Measurements from ENCODE around the gene C1orf159. TPM values are rescaled to one million over a fixed set of nuclear protein-coding genes. Genes with fewer than 3 reads are reported as not detected.
"Not testable (repeated sequence)": the region's sequence is repeated elsewhere in the genome, so short reads cannot be mapped to it uniquely, and the experiment has no call there.

C1orf159 gene
- total and polyA plus RNA-seq, 9 of the 15 experiments (the other 6 are each of a cell fraction or from before 2014, with no cell fraction given), result 0.28 to 54.9 (median 10.6) TPM

DNA sequence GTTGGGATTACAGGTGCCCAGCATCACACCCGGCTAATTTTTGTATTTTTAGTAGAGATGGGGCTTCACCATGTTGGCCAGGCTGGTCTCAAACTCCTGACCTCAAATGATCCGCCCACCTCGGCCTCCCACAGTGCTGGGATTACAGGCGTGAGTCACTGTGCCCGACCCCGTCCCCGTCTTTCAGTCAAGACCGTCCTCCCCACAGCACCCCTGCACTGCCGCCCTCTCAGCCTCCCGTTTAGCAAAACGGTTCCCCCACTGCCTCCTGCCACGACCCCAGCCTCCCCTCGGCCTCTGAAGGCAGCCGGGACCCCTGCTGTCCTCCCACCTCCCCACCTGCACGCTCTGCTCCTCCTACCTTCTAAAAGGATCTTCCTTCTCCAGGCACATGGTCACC, 26.5 kb upstream of the C1orf159 start:
- H3K4me3 ChIP-seq; in situ Hi-C loops (cut with MboI); POLR2A ChIA-PET; H3K36me3 ChIP-seq (ENCODE audit: control insufficient read depth, insufficient read depth, low read length); H3K9me1 ChIP-seq (ENCODE audit: control insufficient read depth, insufficient read depth, low read length); H3K27ac ChIP-seq (ENCODE audit: extremely low read depth, low read depth, low read length); H3K4me2 ChIP-seq (ENCODE audit: insufficient read depth, low read length); DNase-seq (ENCODE audit: extremely low read depth in 1 of 4, low spot score in 3 of 4); H3K79me2 ChIP-seq (ENCODE audit: control insufficient read depth, insufficient read depth, low read length); FAIRE-seq; H3K9me3 ChIP-seq (replicated peaks; ENCODE audit: control insufficient read depth, insufficient read depth, low read depth, low read length); H4K20me1 ChIP-seq (replicated peaks; ENCODE audit: control insufficient read depth, insufficient read depth, low read length); BruUV-seq (replicated peaks); intact Hi-C loops (cut with micrococcal nuclease); CTCF ChIA-PET (ENCODE audit: low intra/inter-chr PET ratio); TF ChIP-seq TOE1 (CRISPR knock-in tag; IDR thresholded peaks at IDR 0.05; ENCODE audit: borderline replicate concordance, low read depth): not testable (repeated sequence)
- 0 out of 2 replicates have a peak, but pooled peaks have one; percentile 19 for TF ChIP-seq TOE1 (IDR thresholded peaks at IDR 0.05; ENCODE audit: borderline replicate concordance)
- TF ChIP-seq DPF2 (IDR thresholded peaks at IDR 0.05), result peak; percentile 77
- TF ChIP-seq EGR1 (conservative IDR thresholded peaks at IDR 0.05), result peak; percentile 93
- TF ChIP-seq ZBTB7A (IDR thresholded peaks at IDR 0.05; ENCODE audit: borderline replicate concordance, control insufficient read depth, low read depth, low read length), result peak; percentile 56
- peak; percentile 78 for TF ChIP-seq ZNF263 (CRISPR knock-in tag; IDR thresholded peaks at IDR 0.05; ENCODE audit: borderline replicate concordance)
- TF ChIP-seq SMARCE1 (IDR thresholded peaks at IDR 0.05), result peak; percentile 68
- TF ChIP-seq SMARCA4 (IDR thresholded peaks at IDR 0.05), result peak; percentile 38; the same call in 1 of the 2 replicates
- TF ChIP-seq ARID1B (IDR thresholded peaks at IDR 0.05), result peak; percentile 47; the same call in 1 of the 2 replicates
- TF ChIP-seq HDAC1 (IDR thresholded peaks at IDR 0.05), result peak in 1 of 2 experiments; percentile 12; a peak in 1 of 4 replicates
- TF ChIP-seq, protein P1, sequence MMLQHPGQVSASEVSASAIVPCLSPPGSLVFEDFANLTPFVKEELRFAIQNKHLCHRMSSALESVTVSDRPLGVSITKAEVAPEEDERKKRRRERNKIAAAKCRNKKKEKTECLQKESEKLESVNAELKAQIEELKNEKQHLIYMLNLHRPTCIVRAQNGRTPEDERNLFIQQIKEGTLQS (IDR thresholded peaks at IDR 0.05), result peak; percentile 63; the same call in 1 of the 2 replicates
- TF ChIP-seq, protein P1 (CRISPR knock-in tag; conservative IDR thresholded peaks at IDR 0.05), result not testable (repeated sequence)
- 0 out of 2 replicates have a peak, but pooled peaks have one; percentile 18 for TF ChIP-seq FOSL1 (tag; conservative IDR thresholded peaks at IDR 0.05)
- TF ChIP-seq, protein P2, sequence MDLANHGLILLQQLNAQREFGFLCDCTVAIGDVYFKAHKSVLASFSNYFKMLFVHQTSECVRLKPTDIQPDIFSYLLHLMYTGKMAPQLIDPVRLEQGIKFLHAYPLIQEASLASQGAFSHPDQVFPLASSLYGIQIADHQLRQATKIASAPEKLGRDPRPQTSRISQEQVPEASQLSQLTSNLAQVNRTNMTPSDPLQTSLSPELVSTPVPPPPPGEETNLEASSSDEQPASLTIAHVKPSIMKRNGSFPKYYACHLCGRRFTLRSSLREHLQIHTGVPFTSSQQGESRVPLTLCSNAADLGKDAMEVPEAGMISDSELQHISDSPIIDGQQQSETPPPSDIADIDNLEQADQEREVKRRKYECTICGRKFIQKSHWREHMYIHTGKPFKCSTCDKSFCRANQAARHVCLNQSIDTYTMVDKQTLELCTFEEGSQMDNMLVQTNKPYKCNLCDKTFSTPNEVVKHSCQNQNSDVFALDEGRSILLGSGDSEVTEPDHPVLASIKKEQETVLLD (IDR thresholded peaks at IDR 0.05), result 0 out of 2 replicates have a peak, but pooled peaks have one; percentile 17
- peak; percentile 45; the same call in 1 of the 2 replicates for TF ChIP-seq EHMT2 (IDR thresholded peaks at IDR 0.05)
- peaks cover 5 to 16% of the 10 kb centered on the region in 2 experiments; a peak in 3 of 5 replicates for H3K27me3 ChIP-seq (ENCODE audit: control insufficient read depth in 2 of 2, insufficient read depth in 2 of 2, low read length in 2 of 2)
- WGBS (ENCODE audit: insufficient coverage, low coverage, missing lambda C conversion rate), result 11% methylated on average over 15 of the region's 15 CpGs
- ATAC-seq, result peak; percentile 16; the same call in 1 of the 3 replicates
- peaks cover 0 to 76% of the 10 kb centered on the region in 2 experiments; a peak in 4 of 5 replicates for H3K4me1 ChIP-seq (replicated peaks in 1 of 2; ENCODE audit: control insufficient read depth in 2 of 2, insufficient read depth in 2 of 2, low read length in 2 of 2)
- peak overlapping the region in 1 of 2 experiments; percentile 78; a peak in 2 of 4 replicates for H3K9ac ChIP-seq (ENCODE audit: insufficient read depth in 1 of 2, low read depth in 2 of 2, low read length in 2 of 2)
- H2AFZ ChIP-seq (ENCODE audit: low read depth, low read length), result peak overlapping the region; percentile 44; the same call in 1 of the 2 replicates
